HG02588 (cell line): Measurements from ENCODE around the gene ADCY5.

Experiments used
- ATAC-seq: cut with Tn5 transposase; IDR thresholded peaks from one replicate; pipeline ENCODE4 v1.9.1; 2021; ENCODE audit warnings: mild to moderate bottlenecking, moderate library complexity; ENCODE audit not compliant: unreplicated experiment

ADCY5 gene

GRCh38 chr3:123431007-123431657 lies 17.8 kb downstream of the ADCY5 start:
- no peak for ATAC-seq

- no peak for ATAC-seq
Observed at GRCh38 chr3:123430266-123430665, 18.6 kb downstream of the ADCY5 start.

GRCh38 chr3:123429362-123430125 lies 19.3 kb downstream of the ADCY5 start:
- no peak for ATAC-seq

GRCh38 chr3:123424999-123425712 lies 23.7 kb downstream of the ADCY5 start:
- ATAC-seq: no peak

GRCh38 chr3:123424321-123424998 lies 24.4 kb downstream of the ADCY5 start:
- ATAC-seq: no peak

- ATAC-seq: no peak
Observed at GRCh38 chr3:123423806-123424205, 25.1 kb downstream of the ADCY5 start.

- no peak for ATAC-seq
Observed at GRCh38 chr3:123423031-123423430, 25.9 kb downstream of the ADCY5 start.

- ATAC-seq: no peak
Observed at GRCh38 chr3:123422457-123422856, 26.4 kb downstream of the ADCY5 start.

GRCh38 chr3:123421353-123422174 lies 27.3 kb downstream of the ADCY5 start:
- ATAC-seq: no peak

GRCh38 chr3:123420416-123420968 lies 28.4 kb downstream of the ADCY5 start:
- no peak for ATAC-seq

- no peak for ATAC-seq
Observed at GRCh38 chr3:123419850-123420297, 29.0 kb downstream of the ADCY5 start.

GRCh38 chr3:123419181-123419849 lies 29.6 kb downstream of the ADCY5 start:
- ATAC-seq: no peak

GRCh38 chr3:123416647-123417046 lies 32.2 kb downstream of the ADCY5 start:
- no peak for ATAC-seq

GRCh38 chr3:123416173-123416572 lies 32.7 kb downstream of the ADCY5 start:
- no peak for ATAC-seq

GRCh38 chr3:123414973-123415775 lies 33.7 kb downstream of the ADCY5 start:
- ATAC-seq: no peak

GRCh38 chr3:123412811-123413604 lies 35.9 kb downstream of the ADCY5 start:
- ATAC-seq: no peak

GRCh38 chr3:123412076-123412475 lies 36.8 kb downstream of the ADCY5 start:
- ATAC-seq: no peak
